ENCODE measurements around the gene ANO9. TPM values are rescaled to one million over a fixed set of nuclear protein-coding genes. Genes with fewer than 3 reads are reported as not detected.

The ANO9 gene
- total and polyA plus RNA-seq, 11 donors = 0.07 to 3.1 (median 0.21) TPM; not detected in 6

DNA sequence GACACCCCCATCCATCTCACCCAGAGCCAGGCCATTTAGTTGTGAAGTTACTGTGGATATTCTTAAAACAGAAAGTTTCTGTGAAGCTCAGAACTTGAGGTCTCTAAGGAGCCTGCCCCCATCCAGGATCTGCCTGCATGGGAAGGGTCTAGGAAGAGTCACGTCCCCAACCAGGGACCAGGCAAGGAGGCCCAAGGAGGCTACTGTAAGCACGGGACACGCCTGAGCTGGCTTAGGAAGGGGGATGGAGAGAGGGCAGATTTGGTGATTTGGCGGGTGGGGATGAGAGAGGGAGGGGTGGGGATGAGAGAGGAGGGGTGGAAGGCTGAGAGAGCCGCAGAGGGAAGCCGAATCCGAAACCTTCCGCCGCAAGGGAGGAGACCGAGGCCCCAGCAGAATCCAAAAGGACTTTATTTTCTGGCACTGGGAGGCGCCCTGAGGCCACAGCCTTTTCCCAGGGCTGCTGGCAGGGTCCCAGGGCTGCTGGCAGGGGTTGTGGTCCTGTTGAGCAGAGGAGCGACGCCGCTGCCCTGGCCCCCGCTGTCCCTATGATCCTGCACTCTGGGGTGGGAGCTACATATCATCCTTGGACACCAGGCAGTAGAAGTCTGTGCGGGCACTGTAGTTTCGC, 36.4 kb downstream of the ANO9 start:
- H3K9me3 ChIP-seq = no peaks in the 10 kb centered on the region
- peaks cover 0 to 10% (median 0%) of the 10 kb centered on the region in 9 donors for H3K27me3 ChIP-seq
- DNase-seq (peak in 4 of 5 donors; percentile 37 to 73 (median 66)), ATAC-seq (peak; percentile 1 to 28 (median 18))
- no peak overlapping the region for H3K27ac ChIP-seq
- H3K4me3 ChIP-seq = peak overlapping the region in 2 of 12 donors; percentile 67 to 72
- no peak for TF ChIP-seq POLR2A (IDR thresholded peaks at IDR 0.05)
- TF ChIP-seq, protein P1, sequence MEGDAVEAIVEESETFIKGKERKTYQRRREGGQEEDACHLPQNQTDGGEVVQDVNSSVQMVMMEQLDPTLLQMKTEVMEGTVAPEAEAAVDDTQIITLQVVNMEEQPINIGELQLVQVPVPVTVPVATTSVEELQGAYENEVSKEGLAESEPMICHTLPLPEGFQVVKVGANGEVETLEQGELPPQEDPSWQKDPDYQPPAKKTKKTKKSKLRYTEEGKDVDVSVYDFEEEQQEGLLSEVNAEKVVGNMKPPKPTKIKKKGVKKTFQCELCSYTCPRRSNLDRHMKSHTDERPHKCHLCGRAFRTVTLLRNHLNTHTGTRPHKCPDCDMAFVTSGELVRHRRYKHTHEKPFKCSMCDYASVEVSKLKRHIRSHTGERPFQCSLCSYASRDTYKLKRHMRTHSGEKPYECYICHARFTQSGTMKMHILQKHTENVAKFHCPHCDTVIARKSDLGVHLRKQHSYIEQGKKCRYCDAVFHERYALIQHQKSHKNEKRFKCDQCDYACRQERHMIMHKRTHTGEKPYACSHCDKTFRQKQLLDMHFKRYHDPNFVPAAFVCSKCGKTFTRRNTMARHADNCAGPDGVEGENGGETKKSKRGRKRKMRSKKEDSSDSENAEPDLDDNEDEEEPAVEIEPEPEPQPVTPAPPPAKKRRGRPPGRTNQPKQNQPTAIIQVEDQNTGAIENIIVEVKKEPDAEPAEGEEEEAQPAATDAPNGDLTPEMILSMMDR (IDR thresholded peaks at IDR 0.05) = peak in 2 of 12 donors; percentile 11 to 15
- peaks cover 0 to 25% (median 15%) of the 10 kb centered on the region in 12 donors for H3K4me1 ChIP-seq
- H3K36me3 ChIP-seq = no peaks in the 10 kb centered on the region
- WGBS, 4 donors = 73 to 87% (median 75%) methylated on average over 13 to 17 of the region's 17 CpGs
- intact Hi-C loops (cut with DNase I) = loop anchor here in 7 of 10 donors (1.0 to 10.0 kb wide), 6 partner anchors 42 to 113 kb away; partner anchors contain the start of genes RNH1 (in 2 of the 7) and PTDSS2 (in 1 of the 7)

- Histone ChIP-seq H3K27ac (no peak overlapping the region), H3K4me3 (no peak overlapping the region), H3K27me3 (peaks cover 0 to 17% (median 6%) of the 10 kb centered on the region in 9 donors), H3K4me1 (peaks cover 0 to 33% (median 15%) of the 10 kb centered on the region in 12 donors), H3K9me3 (no peaks in the 10 kb centered on the region), H3K36me3 (no peaks in the 10 kb centered on the region)
- intact Hi-C loops (cut with DNase I) = loop anchor here in 7 of 10 donors (1.0 to 10.0 kb wide), 6 partner anchors 43 to 114 kb away; partner anchors contain the start of genes RNH1 (in 2 of the 7) and PTDSS2 (in 1 of the 7)
- TF ChIP-seq, protein P1 (IDR thresholded peaks at IDR 0.05) = no peak
- TF ChIP-seq POLR2A (IDR thresholded peaks at IDR 0.05) = no peak
- ATAC-seq (no peak), DNase-seq (peak in 1 of 5 donors; percentile 25)
- WGBS, 4 donors = 91 to 95% (median 95%) methylated on average over 11 to 14 of the region's 14 CpGs
Observed at GRCh38 chr11:404551-405264, 37.1 kb downstream of the ANO9 start.

- DNase-seq (peak in 4 of 5 donors; percentile 12 to 63 (median 22)), ATAC-seq (no peak)
- Histone ChIP-seq H3K4me1 (peaks cover 0 to 34% (median 15%) of the 10 kb centered on the region in 12 donors), H3K36me3 (no peaks in the 10 kb centered on the region), H3K27ac (no peak overlapping the region), H3K27me3 (peaks cover 0 to 21% (median 7%) of the 10 kb centered on the region in 9 donors), H3K9me3 (no peaks in the 10 kb centered on the region), H3K4me3 (no peak overlapping the region)
- TF ChIP-seq, protein P1 (IDR thresholded peaks at IDR 0.05) = no peak
- TF ChIP-seq POLR2A (IDR thresholded peaks at IDR 0.05) = no peak
- intact Hi-C loops (cut with DNase I) = loop anchor here in 1 of 10 donors (10.0 kb wide), 1 partner anchor 111 kb away; no protein-coding TSS in a partner anchor
- 85 to 91% (median 89%) methylated on average over 3 to 27 of the region's 27 CpGs for WGBS, 4 donors
Observed at GRCh38 chr11:403761-404431, 37.9 kb downstream of the ANO9 start.

Measured in heart left ventricle (tissue), 16 donors.